ENCODE results near the gene DDO.

Gene DDO

DNA sequence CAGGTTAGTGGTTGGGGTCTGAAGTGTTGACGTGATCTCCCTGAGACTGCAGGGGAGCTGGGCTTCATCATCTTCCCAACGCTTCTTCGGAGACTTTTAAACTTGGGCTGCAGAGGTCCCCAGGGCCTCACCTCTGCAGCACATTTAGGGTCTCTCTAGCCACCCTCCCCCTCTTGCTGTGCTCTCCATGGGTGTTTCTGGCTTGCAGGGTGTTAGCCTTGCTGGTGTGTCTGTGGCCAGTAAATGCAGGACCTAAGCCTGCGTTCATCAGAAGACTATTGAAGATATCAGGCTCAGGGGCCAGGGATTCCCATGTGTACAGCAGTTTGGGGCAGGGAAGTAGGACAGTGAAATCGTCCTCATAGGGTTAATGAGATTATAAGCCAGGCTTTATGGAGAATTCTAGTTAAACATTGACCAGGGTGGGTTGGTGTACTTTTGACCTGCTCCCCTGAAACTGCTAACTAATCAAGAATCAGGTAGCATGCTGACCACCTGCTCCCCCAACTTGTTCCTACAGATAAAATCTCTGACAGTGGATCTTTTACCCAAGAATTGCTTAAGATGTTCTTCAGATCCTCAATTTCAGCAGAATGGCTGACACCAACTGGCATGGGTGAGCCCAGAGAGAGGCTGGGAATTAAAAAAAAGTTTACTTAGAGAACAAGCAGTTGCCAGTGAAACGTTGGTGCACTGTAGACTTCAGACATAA, 3.8 kb upstream of the DDO start:
- DNase-seq, result no peak

- DNase-seq, result no peak
Measured at GRCh38 chr6:110418594-110418993, 3.2 kb upstream of the DDO start.

DNA sequence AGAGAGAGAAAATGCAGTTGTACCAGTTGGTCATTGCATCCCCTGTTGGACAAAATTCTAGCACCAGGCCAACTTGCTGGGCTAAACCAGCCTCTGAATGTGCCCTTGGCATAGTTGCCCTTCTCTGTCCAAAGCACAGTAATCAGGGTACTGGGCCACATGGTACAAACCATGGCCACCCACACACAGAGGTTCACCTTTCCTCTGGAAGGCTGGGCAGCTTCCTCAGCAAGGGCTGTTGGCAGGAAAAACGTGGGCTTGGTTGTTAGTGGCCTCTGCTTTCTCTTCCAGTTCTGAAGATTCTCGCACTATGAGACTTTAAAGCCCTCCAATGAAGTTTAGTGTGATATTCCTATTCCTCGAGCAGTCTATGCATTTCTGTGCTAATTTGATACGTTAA, 706 bp downstream of the DDO start:
- DNase-seq, result no peak

- DNase-seq, result no peak
Measured at GRCh38 chr6:110412360-110412759, 3.0 kb downstream of the DDO start.

DNA sequence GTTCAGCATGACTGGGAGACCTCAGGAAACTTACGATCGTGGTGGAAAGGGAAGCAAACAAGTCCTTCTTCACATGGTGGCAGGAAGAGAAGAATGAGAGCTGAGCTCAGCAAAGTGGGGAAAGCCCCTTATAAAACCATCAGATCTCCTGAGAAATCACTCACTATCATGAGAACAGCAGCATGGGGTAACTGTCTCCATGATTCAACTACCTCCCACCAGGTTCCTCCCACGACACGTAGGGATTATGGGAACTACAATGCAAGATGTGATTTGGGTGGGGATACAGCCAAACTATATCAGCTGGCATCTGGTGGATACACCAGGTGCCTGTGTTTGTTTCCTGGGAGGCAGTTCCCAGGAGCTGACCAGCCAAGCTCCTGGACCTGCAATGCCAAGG, 4.9 kb downstream of the DDO start:
- DNase-seq, result no peak

DNA sequence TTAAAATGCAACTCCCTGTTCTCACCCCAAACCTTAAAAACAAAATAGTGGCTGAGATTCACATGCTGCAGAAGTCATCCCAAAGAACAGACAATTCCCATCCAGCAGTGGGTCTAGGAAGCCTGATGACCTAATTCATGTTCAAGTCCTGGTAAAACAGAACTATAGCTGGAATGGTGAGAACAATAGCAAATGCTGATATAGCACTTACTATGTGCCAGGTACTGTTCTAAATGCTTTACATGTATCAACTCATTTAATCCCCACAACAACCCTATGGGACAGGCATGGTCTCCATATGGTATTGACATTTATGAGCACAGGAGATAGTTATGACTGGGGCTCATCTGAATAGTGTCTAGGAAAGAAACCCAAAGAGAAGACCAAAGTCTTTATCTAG, 5.6 kb downstream of the DDO start:
- no peak for DNase-seq

- DNase-seq, result no peak
Measured at GRCh38 chr6:110408901-110409300, 6.5 kb downstream of the DDO start.

- no peak for DNase-seq
Measured at GRCh38 chr6:110404607-110405006, 10.8 kb downstream of the DDO start.

GRCh38 chr6:110401585-110402176, 13.7 kb downstream of the DDO start:
- no peak for DNase-seq

- DNase-seq, result no peak
Measured at GRCh38 chr6:110400208-110400607, 15.2 kb downstream of the DDO start.

GRCh38 chr6:110399219-110400071, 15.9 kb downstream of the DDO start:
- DNase-seq, result no peak

GRCh38 chr6:110398778-110399177, 16.6 kb downstream of the DDO start:
- DNase-seq, result no peak

GRCh38 chr6:110395221-110395620, 20.2 kb downstream of the DDO start:
- DNase-seq, result no peak

GRCh38 chr6:110394409-110394808, 21.0 kb downstream of the DDO start:
- DNase-seq, result no peak

GRCh38 chr6:110392727-110393126, 22.6 kb downstream of the DDO start:
- no peak for DNase-seq

DNA sequence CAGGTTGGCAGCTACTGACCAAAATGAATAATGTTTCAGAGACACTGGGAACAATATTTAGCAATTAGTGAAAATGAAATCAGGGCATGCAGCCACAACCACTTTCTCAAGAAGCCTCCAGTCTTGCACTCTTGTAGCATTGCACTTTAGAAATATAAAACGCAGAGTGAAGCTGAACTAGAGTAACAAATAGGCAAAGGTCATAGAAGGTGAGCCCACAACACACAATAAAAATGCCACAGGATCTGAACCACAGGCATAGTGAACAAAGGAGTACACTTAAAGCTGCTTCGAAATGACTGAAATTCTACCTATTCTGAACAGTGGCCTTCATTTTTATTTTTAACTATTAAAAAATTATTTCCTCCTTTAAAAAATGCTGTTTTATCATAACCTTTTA, 25.0 kb downstream of the DDO start:
- DNase-seq, result no peak

- DNase-seq, result no peak
Measured at GRCh38 chr6:110389689-110390382, 25.5 kb downstream of the DDO start.

GRCh38 chr6:110387986-110388385, 27.4 kb downstream of the DDO start:
- no peak for DNase-seq

DNA sequence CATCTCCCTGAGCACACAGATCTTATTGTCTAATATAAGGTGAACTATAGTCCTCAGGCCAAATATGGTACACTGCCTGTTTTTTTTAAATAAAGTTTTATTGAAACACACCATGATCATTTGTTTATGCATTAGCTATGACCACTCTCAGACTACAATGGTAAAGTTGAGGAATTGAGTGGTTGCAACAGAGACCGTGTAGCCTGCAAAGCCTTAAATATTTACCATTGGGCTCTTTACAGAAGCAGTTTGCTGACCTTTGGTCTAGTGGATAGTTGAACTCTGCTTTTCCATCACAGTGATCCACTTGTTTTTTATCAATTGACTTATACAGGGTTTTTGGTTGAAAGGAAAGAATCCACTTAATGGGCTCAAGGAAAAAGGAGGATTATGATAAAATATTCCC, 29.9 kb downstream of the DDO start:
- DNase-seq, result no peak

DNA sequence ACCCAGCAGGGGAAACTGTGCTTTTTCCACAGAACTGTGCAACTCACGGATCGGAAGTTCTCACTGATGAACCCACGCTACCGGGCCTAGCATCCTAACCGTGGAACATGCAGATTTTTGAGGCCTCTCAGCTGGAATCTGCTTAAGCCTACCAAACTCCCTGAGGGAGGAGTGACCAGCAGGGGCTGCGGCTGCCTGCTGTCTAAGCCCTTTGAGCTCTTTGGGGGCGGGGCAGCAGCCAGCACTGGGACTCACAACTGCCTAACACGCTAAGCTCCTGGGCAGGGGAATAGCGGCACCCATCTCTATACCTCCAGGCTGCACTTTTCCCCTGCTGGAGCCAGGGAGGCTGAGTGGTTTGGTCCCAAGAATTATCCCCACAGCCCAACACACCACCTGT, 36.8 kb downstream of the DDO start:
- DNase-seq, result no peak

- no peak for DNase-seq
Measured at GRCh38 chr6:110369066-110369465, 46.3 kb downstream of the DDO start.

DNA sequence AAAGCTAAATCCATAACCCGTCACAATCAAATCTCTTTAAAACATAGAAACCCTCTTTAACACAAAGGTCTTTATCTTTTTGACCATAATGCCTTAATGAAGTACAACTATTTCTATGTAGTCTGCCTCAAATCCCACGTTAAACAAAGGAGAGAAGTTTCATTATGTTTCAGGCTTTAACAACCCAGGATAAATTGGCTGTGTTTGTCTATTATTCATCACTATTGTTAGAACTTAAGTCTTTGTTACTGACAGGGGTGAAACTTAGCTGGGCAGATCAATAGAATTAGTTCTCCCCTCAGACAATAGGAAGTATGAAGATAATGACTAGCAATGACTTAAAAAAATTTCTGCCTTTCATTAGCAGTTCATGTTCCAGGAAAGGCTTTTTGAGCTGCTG, 47.1 kb downstream of the DDO start:
- DNase-seq, result no peak

DNA sequence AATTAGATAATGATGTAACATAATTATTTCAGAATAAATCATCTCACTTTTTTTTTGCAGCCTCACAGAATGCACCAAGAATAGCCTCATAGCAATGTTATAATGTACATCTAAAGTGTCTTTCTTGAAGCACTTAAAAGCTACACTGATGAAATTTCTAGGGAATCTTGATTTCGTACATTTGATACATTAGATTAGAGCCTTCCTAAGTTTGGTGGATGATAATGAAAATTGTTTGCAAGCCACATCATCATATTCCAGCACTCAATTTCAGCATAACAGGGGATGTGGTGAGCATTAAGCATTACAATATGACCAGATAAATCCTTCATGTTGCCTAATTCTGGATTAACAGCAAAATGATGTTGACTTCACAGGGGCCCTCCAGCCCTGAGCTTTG, 47.5 kb downstream of the DDO start:
- DNase-seq, result no peak

GRCh38 chr6:110366975-110367374, 48.4 kb downstream of the DDO start:
- DNase-seq, result no peak

Measured in activated CD4-positive, alpha-beta T cell treated with anti-CD3 and anti-CD28 coated beads, Interleukin-2, amount 50 U/mL, for 48 hours (primary cell).